WTC11 (cell line): ENCODE data around the gene CRYBA4. TPM values are rescaled to one million over a fixed set of nuclear protein-coding genes. Genes with fewer than 3 reads are reported as not detected.
A peak's percentile ranks its signal among the peaks of the same experiment; 100 is the strongest.

Source experiments
- ATAC-seq: fragments of 200-7000 bp; cut with Tn5 transposase; 2 replicates; pipeline ENCODE4 v1.10.0; 2021; ENCODE audit warnings: mild to moderate bottlenecking, moderate library complexity
- CTCF ChIA-PET: fragments of 300-600 bp; sonication (Branson Sonifier 250); formaldehyde crosslinking; loops from one replicate; lab custom pipeline; 2021; ENCODE audit warnings: antibody characterized with exemption; lab: Charles Lee
- POLR2A ChIA-PET: fragments of 350-600 bp; sonication (Branson Sonifier 250); formaldehyde crosslinking; loops from one replicate; lab custom pipeline; 2021; ENCODE audit warnings: antibody characterized with exemption; lab: Charles Lee
- DNase-seq: peaks from one replicate; pipeline ENCODE4 v3.0.0; 2021; ENCODE audit warnings: low spot score
- H3K27ac Mint-ChIP-seq: 2 replicates; pipeline ENCODE4 v1.8.0; 2021; ENCODE audit warnings: mixed read lengths
- H3K27me3 Mint-ChIP-seq: 2 replicates; pipeline ENCODE4 v1.8.0; 2021; ENCODE audit warnings: low read depth, mild to moderate bottlenecking, moderate library complexity, mixed read lengths
- H3K36me3 Mint-ChIP-seq: 2 replicates; pipeline ENCODE4 v1.8.0; 2021; ENCODE audit warnings: mixed read lengths
- H3K4me1 Mint-ChIP-seq: 2 replicates; pipeline ENCODE4 v1.8.0; 2022; ENCODE audit warnings: mixed read lengths
- H3K4me3 Mint-ChIP-seq: 2 replicates; pipeline ENCODE4 v1.8.0; 2021; ENCODE audit warnings: mild to moderate bottlenecking, moderate library complexity, mixed read lengths
- H3K9me3 Mint-ChIP-seq: 2 replicates; pipeline ENCODE4 v1.8.0; 2021; ENCODE audit warnings: mixed read lengths
- ATF2 ChIP-seq: sonication (generic); formaldehyde crosslinking; IDR thresholded peaks from 2 replicates; pipeline ENCODE4 v1.8.1; 2022; ENCODE audit warnings: low read depth, missing genetic modification reagents, borderline replicate concordance
- ATF3 ChIP-seq: sonication (generic); formaldehyde crosslinking; conservative IDR thresholded peaks from 2 replicates; pipeline ENCODE4 v1.8.1; 2022; ENCODE audit warnings: mild to moderate bottlenecking, missing genetic modification reagents
- CDX4 ChIP-seq: fragments of 250-450 bp; sonication (Bioruptor Pico); IDR thresholded peaks from 2 replicates; pipeline ENCODE4 v1.9.0; 2021; ENCODE audit warnings: moderate library complexity, mild to moderate bottlenecking, inconsistent platforms, borderline replicate concordance
- ELF4 ChIP-seq: sonication (generic); formaldehyde crosslinking; IDR thresholded peaks from 2 replicates; pipeline ENCODE4 v1.8.1; 2022; ENCODE audit warnings: low read depth, mild to moderate bottlenecking, moderate library complexity, missing genetic modification reagents
- ESRRA ChIP-seq: sonication (generic); formaldehyde crosslinking; IDR thresholded peaks from 2 replicates; pipeline ENCODE4 v1.8.1; 2022; ENCODE audit warnings: mild to moderate bottlenecking, missing genetic modification reagents, borderline replicate concordance
- GTF2I ChIP-seq: fragments of 250-450 bp; sonication (Bioruptor Pico); conservative IDR thresholded peaks from 2 replicates; pipeline ENCODE4 v1.4.0; 2021; ENCODE audit warnings: mild to moderate bottlenecking
- IRF2 ChIP-seq: sonication (generic); formaldehyde crosslinking; IDR thresholded peaks from 2 replicates; pipeline ENCODE4 v1.8.0; 2022; ENCODE audit warnings: low read depth, missing genetic modification reagents, borderline replicate concordance
- MYBL2 ChIP-seq: sonication (generic); formaldehyde crosslinking; IDR thresholded peaks from 2 replicates; pipeline ENCODE4 v1.8.1; 2023; ENCODE audit warnings: mild to moderate bottlenecking, moderate library complexity, missing genetic modification reagents
- NFE2L1 ChIP-seq: sonication (generic); formaldehyde crosslinking; IDR thresholded peaks from 2 replicates; pipeline ENCODE4 v1.8.1; 2023; ENCODE audit warnings: missing genetic modification reagents
- NR1H2 ChIP-seq: sonication (generic); formaldehyde crosslinking; IDR thresholded peaks from 2 replicates; pipeline ENCODE4 v1.9.0; 2021; ENCODE audit warnings: mild to moderate bottlenecking, moderate library complexity, missing genetic modification reagents
- PRDM15 ChIP-seq: sonication (generic); formaldehyde crosslinking; IDR thresholded peaks from 2 replicates; pipeline ENCODE4 v1.8.0; 2022; ENCODE audit warnings: missing genetic modification reagents
- PREB ChIP-seq: sonication (generic); formaldehyde crosslinking; IDR thresholded peaks from 2 replicates; pipeline ENCODE4 v1.8.1; 2022; ENCODE audit warnings: mild to moderate bottlenecking, missing genetic modification reagents, moderate library complexity, borderline replicate concordance
- TEAD4 ChIP-seq: sonication (generic); formaldehyde crosslinking; IDR thresholded peaks from 2 replicates; pipeline ENCODE4 v1.8.0; 2022; ENCODE audit warnings: mild to moderate bottlenecking, missing genetic modification reagents
- TP53 ChIP-seq: sonication (generic); formaldehyde crosslinking; IDR thresholded peaks from 2 replicates; pipeline ENCODE4 v1.8.1; 2023; ENCODE audit warnings: mild to moderate bottlenecking, missing genetic modification reagents
- USF2 ChIP-seq: sonication (generic); formaldehyde crosslinking; IDR thresholded peaks from 2 replicates; pipeline ENCODE4 v1.8.1; 2023; ENCODE audit warnings: mild to moderate bottlenecking, missing genetic modification reagents, moderate library complexity
- ZBTB21 ChIP-seq: sonication (generic); formaldehyde crosslinking; IDR thresholded peaks from 2 replicates; pipeline ENCODE4 v1.8.1; 2023; ENCODE audit warnings: mild to moderate bottlenecking, missing genetic modification reagents, borderline replicate concordance
- ZNF281 ChIP-seq: sonication (generic); formaldehyde crosslinking; IDR thresholded peaks from 2 replicates; pipeline ENCODE4 v1.8.0; 2023; ENCODE audit warnings: mild to moderate bottlenecking, missing genetic modification reagents
- ZNF423 ChIP-seq: fragments of 250-450 bp; sonication (Bioruptor Pico); IDR thresholded peaks from 2 replicates; pipeline ENCODE4 v2.1.2; 2022; ENCODE audit warnings: mild to moderate bottlenecking, moderate library complexity
- ZNF425 ChIP-seq: fragments of 250-450 bp; sonication (Bioruptor Pico); conservative IDR thresholded peaks from 2 replicates; pipeline ENCODE4 v1.9.0; 2021; ENCODE audit warnings: mild to moderate bottlenecking
- ZNF671 ChIP-seq: fragments of 250-450 bp; sonication (Bioruptor Pico); IDR thresholded peaks from 2 replicates; pipeline ENCODE4 v1.8.0; 2021; ENCODE audit warnings: mild to moderate bottlenecking
- total RNA-seq: library from RNA; stranded (reverse); gene quantifications from 3 replicates; pipeline ENCODE4 v1.2.3, GENCODE V29; 2021

Gene CRYBA4
- total RNA-seq, 1 experiment from 2014 or later: 0.81 TPM

GRCh38 chr22:26636296-26636695, 14.5 kb downstream of the CRYBA4 start:
- Mint-ChIP-seq H3K27ac (no peak overlapping the region), H3K4me1 (peaks cover 48% of the 10 kb centered on the region), H3K9me3 (peaks cover 3% of the 10 kb centered on the region; the same call in 1 of the 2 replicates), H3K36me3 (no peaks in the 10 kb centered on the region), H3K27me3 (peaks cover 5% of the 10 kb centered on the region; the same call in 1 of the 2 replicates), H3K4me3 (no peak overlapping the region)
- CTCF ChIA-PET: no interaction called here
- no peak for TF ChIP-seq MYBL2 (CRISPR knock-in tag)
- no peak for TF ChIP-seq ESRRA
- TF ChIP-seq NR1H2 (CRISPR knock-in tag): no peak
- TF ChIP-seq PRDM15 (CRISPR knock-in tag): no peak
- TF ChIP-seq ZBTB21 (CRISPR knock-in tag): no peak
- no peak for TF ChIP-seq ZNF423
- no peak for TF ChIP-seq TEAD4 (CRISPR knock-in tag)
- TF ChIP-seq PREB: no peak
- no peak for TF ChIP-seq ATF3 (CRISPR knock-in tag)
- TF ChIP-seq ZNF671: no peak
- no peak for TF ChIP-seq ELF4 (CRISPR knock-in tag)
- no peak for TF ChIP-seq USF2 (CRISPR knock-in tag)
- TF ChIP-seq CDX4: no peak
- POLR2A ChIA-PET: no interaction called here
- ATAC-seq: no peak
- no peak for DNase-seq

- ATAC-seq: peak; percentile 9
- DNase-seq: peak; percentile 47
- Mint-ChIP-seq H3K27me3 (no peaks in the 10 kb centered on the region; the same call in 1 of the 2 replicates), H3K36me3 (no peaks in the 10 kb centered on the region), H3K27ac (peak overlapping the region; percentile 96), H3K9me3 (no peaks in the 10 kb centered on the region), H3K4me3 (peak overlapping the region; percentile 30), H3K4me1 (peaks cover 91% of the 10 kb centered on the region)
- POLR2A ChIA-PET: interaction anchor here (0.6 to 0.7 kb wide), 5 partner anchors 36 to 104 kb away, joined by 3 to 6 read pairs (median 3); no protein-coding TSS in a partner anchor
- CTCF ChIA-PET: interaction anchor here (0.5 to 1.6 kb wide), 13 partner anchors 12 to 516 kb away, joined by 3 to 6 read pairs (median 3); partner anchors contain the start of gene TPST2
- no peak for TF ChIP-seq ZNF281
- peak; percentile 42; the same call in 1 of the 2 replicates for TF ChIP-seq NFE2L1 (CRISPR knock-in tag)
- TF ChIP-seq TP53 (CRISPR knock-in tag): no peak
- TF ChIP-seq IRF2 (CRISPR knock-in tag): no peak
- TF ChIP-seq GTF2I (CRISPR knock-in tag): no peak
- no peak for TF ChIP-seq ZNF425 (CRISPR knock-in tag)
- TF ChIP-seq ATF2 (CRISPR knock-in tag): no peak
Measured at GRCh38 chr22:26642465-26643417, 21.0 kb downstream of the CRYBA4 start.
